RWPE2 (cell line): ENCODE measurements around the gene TMOD1.

Experiments used
- ATAC-seq: fragments of 200-7000 bp; cut with Tn5 transposase; 3 replicates; pipeline ENCODE4 v1.9.1; 2021; ENCODE audit warnings: low read depth
- DNase-seq: peaks from one replicate; pipeline ENCODE4 v3.0.0-alpha.2; 2020; ENCODE audit warnings: low spot score
- H3K27ac ChIP-seq: fragments of 450-650 bp; 2 replicates; pipeline ENCODE4 v1.5.1; 2017; ENCODE audit warnings: mild to moderate bottlenecking; ENCODE audit not compliant: poor library complexity, severe bottlenecking
- H3K27me3 ChIP-seq: fragments of 250-450 bp; sonication (Bioruptor Pico); 2 replicates; pipeline ENCODE4 v1.5.1; 2021; ENCODE audit warnings: mild to moderate bottlenecking, moderate library complexity; ENCODE audit not compliant: insufficient read depth, poor library complexity, severe bottlenecking
- H3K36me3 ChIP-seq: fragments of 250-450 bp; sonication (Bioruptor Pico); 2 replicates; pipeline ENCODE4 v1.5.1; 2020; ENCODE audit warnings: low read depth, mild to moderate bottlenecking, moderate library complexity
- H3K4me1 ChIP-seq: fragments of 250-450 bp; sonication (Bioruptor Pico); 2 replicates; pipeline ENCODE4 v1.5.1; 2021; ENCODE audit warnings: mild to moderate bottlenecking, moderate library complexity; ENCODE audit not compliant: insufficient read depth, poor library complexity, severe bottlenecking
- H3K4me3 ChIP-seq: fragments of 250-450 bp; sonication (Bioruptor Pico); 2 replicates; pipeline ENCODE4 v1.5.1; 2021; ENCODE audit warnings: mild to moderate bottlenecking, moderate library complexity; ENCODE audit not compliant: severe bottlenecking
- H3K9me3 ChIP-seq: fragments of 250-450 bp; sonication (Bioruptor Pico); 2 replicates; pipeline ENCODE4 v1.5.1; 2021; ENCODE audit warnings: mild to moderate bottlenecking, moderate library complexity; ENCODE audit not compliant: severe bottlenecking
- TF ChIP-seq, protein P1 (sequence below): fragments of 450-650 bp; IDR thresholded peaks from one replicate; pipeline ENCODE4 v1.5.1; 2017; ENCODE audit warnings: mild to moderate bottlenecking, moderate library complexity; ENCODE audit not compliant: poor library complexity, severe bottlenecking

TMOD1 gene

DNA sequence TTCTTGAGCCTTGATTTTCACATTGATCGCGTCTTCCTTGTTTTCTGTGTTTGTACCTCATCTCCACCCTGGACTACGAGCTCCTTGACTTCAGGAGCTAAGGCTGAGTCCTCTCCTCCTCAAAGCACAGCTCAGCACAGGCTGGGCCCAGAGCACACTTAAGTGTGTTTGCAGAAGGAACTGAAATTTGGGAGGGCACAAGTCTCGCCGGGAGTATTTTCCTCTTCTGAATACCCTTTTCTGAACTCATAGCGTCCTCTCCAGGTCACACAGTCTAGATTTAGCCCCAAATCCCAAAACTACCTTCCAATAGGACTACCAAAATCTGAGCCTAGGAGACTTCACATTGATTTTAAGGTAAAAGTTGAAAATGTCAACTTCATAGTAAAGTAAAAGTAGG is 90.1 kb downstream of the TMOD1 start:
- Histone ChIP-seq H3K4me1 (no peaks in the 10 kb centered on the region), H3K27me3 (no peaks in the 10 kb centered on the region), H3K27ac (no peak overlapping the region), H3K36me3 (no peaks in the 10 kb centered on the region), H3K4me3 (no peak overlapping the region), H3K9me3 (no peaks in the 10 kb centered on the region)
- DNase-seq (no peak), ATAC-seq (no peak)
- TF ChIP-seq, protein P1, sequence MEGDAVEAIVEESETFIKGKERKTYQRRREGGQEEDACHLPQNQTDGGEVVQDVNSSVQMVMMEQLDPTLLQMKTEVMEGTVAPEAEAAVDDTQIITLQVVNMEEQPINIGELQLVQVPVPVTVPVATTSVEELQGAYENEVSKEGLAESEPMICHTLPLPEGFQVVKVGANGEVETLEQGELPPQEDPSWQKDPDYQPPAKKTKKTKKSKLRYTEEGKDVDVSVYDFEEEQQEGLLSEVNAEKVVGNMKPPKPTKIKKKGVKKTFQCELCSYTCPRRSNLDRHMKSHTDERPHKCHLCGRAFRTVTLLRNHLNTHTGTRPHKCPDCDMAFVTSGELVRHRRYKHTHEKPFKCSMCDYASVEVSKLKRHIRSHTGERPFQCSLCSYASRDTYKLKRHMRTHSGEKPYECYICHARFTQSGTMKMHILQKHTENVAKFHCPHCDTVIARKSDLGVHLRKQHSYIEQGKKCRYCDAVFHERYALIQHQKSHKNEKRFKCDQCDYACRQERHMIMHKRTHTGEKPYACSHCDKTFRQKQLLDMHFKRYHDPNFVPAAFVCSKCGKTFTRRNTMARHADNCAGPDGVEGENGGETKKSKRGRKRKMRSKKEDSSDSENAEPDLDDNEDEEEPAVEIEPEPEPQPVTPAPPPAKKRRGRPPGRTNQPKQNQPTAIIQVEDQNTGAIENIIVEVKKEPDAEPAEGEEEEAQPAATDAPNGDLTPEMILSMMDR, result no peak

DNA sequence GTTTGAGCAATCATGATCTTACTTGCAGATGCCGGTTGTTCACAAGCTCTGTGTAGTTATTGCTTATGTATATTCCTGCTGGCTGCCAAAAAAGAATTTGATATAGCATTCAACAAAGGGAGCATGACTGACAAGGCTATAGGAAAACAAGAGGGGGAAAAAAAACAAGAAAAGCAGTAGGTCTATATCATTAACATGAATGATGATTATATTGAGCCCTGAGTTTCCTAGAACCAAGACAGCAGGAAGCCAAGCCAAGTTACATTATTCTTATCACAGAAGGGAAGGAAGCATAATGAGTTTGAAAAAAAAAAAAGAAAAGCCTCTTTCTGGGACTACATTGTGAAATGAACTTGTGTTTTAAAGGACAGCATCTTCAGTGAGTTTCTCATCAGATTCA is 90.7 kb downstream of the TMOD1 start:
- ATAC-seq, result no peak
- TF ChIP-seq, protein P1, result no peak

DNA sequence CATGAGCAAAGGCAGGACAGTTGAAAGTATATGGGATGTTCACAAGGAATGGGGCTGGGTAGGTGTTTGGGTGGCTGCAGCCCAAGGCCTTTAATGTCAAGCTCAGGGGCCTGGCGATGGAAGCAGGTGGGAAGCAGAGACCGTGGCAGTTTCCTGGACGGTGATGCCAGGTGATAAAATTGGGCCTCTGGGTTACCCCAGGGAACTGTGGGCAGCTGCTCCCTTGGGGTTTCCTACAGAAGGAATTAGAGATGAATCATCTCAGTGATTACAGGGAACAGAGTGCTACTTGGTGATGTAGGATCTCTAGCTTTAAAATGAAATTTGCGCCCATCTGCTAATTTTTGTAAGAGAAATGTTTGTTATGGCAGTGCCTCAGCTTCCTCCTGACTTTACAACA is 92.5 kb downstream of the TMOD1 start:
- Histone ChIP-seq H3K27ac (no peak overlapping the region), H3K27me3 (no peaks in the 10 kb centered on the region), H3K4me3 (no peak overlapping the region), H3K9me3 (no peaks in the 10 kb centered on the region), H3K36me3 (no peaks in the 10 kb centered on the region), H3K4me1 (no peaks in the 10 kb centered on the region)
- ATAC-seq (no peak), DNase-seq (no peak)
- TF ChIP-seq, protein P1, result no peak

More for the DNA sequence above, 90.7 kb downstream of the TMOD1 start:
- no peaks in the 10 kb centered on the region for H3K9me3 ChIP-seq
- H3K4me3 ChIP-seq, result no peak overlapping the region
- no peak for DNase-seq
- no peaks in the 10 kb centered on the region for H3K4me1 ChIP-seq
- H3K27me3 ChIP-seq, result no peaks in the 10 kb centered on the region
- H3K27ac ChIP-seq, result no peak overlapping the region
- no peaks in the 10 kb centered on the region for H3K36me3 ChIP-seq

DNA sequence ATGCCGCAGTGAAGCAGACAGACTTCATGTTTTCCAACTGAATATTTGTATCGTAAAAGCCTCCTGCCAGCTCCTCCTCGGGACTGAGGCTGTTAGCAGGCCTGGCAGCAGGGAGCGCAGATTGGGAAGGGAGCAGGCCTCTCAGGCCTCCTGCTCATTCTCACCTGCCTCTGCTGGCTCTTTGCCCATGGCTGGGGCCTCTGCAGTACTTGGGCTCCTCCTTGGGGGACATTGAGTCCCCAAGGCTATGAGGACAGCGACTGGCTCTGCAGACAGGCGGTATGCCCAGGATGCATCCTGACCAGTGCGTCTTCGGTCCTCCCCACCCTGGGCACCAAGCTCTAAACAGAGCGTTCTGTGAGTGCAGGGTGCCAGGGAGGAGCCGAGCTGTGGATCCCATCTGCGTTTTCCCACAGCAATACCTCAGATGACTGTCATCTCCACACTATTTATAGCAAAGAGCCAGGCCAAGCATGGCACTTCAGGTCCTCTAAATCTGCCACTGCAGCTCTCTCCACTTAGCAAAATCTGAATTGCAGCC is 93.0 kb downstream of the TMOD1 start:
- DNase-seq (no peak), ATAC-seq (no peak)
- Histone ChIP-seq H3K4me3 (no peak overlapping the region), H3K27me3 (no peaks in the 10 kb centered on the region), H3K36me3 (no peaks in the 10 kb centered on the region), H3K4me1 (no peaks in the 10 kb centered on the region), H3K27ac (no peak overlapping the region), H3K9me3 (no peaks in the 10 kb centered on the region)
- TF ChIP-seq, protein P1, result no peak

DNA sequence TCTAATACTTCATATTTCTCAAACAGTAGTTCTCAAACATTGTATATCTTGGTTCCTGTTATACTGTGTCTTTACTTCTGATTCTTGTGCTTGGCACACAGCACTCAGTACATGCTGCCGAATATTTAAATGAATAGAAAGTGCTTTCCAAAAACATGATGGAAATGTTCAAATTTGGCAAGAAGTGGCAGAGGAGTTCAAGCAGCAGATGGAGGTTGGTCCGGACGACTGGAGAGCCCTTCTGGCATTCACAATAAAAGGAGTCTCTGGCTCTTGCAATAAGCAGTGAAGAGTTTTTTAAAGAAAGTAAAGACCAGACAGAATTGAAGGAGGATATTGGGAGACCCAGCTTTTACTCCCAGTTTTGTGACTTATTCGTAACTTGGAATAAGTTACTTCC is 95.4 kb downstream of the TMOD1 start:
- Histone ChIP-seq H3K36me3 (peaks cover 11% of the 10 kb centered on the region), H3K27ac (no peak overlapping the region), H3K4me1 (no peaks in the 10 kb centered on the region), H3K4me3 (no peak overlapping the region), H3K27me3 (no peaks in the 10 kb centered on the region), H3K9me3 (no peaks in the 10 kb centered on the region)
- no peak for ATAC-seq
- no peak for DNase-seq
- TF ChIP-seq, protein P1, result no peak
